ENCODE measurements around the gene ARHGEF28.

DNA sequence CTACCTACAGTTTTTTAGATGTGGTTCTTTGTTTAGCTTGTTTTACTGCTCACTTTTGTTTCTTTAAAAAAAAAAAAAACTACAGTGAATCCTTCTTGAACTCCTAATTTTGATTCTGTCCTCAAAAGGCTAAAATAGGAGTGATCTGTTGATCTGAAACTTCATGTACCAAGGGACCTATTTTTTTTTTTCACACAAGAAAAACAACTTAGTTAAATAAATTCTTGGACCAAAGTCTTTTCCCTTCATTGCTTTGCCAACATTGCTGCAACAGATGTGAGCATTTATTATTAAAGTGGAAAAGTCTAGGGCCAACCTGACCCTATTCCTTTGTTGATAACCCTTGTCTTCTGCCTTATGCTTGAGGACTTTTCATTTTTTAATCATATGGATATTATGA lies 236.8 kb downstream of the ARHGEF28 start:
- TF ChIP-seq, protein P1, sequence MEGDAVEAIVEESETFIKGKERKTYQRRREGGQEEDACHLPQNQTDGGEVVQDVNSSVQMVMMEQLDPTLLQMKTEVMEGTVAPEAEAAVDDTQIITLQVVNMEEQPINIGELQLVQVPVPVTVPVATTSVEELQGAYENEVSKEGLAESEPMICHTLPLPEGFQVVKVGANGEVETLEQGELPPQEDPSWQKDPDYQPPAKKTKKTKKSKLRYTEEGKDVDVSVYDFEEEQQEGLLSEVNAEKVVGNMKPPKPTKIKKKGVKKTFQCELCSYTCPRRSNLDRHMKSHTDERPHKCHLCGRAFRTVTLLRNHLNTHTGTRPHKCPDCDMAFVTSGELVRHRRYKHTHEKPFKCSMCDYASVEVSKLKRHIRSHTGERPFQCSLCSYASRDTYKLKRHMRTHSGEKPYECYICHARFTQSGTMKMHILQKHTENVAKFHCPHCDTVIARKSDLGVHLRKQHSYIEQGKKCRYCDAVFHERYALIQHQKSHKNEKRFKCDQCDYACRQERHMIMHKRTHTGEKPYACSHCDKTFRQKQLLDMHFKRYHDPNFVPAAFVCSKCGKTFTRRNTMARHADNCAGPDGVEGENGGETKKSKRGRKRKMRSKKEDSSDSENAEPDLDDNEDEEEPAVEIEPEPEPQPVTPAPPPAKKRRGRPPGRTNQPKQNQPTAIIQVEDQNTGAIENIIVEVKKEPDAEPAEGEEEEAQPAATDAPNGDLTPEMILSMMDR (IDR thresholded peaks at IDR 0.05; ENCODE audit: poor library complexity): no peak
- no peak for TF ChIP-seq EZH2phosphoT487 (IDR thresholded peaks at IDR 0.05; ENCODE audit: low read depth, severe bottlenecking, unreplicated experiment)
- TF ChIP-seq EZH2 (IDR thresholded peaks at IDR 0.05; ENCODE audit: borderline replicate concordance): no peak
